G401.6 (cell line): Measurements from ENCODE around the gene USP16.

ENCODE experiments used
- FAIRE-seq: peaks from 2 replicates; lab custom pipeline; 2012; peaks lifted over from hg19 to GRCh38; lab: Jason Lieb, UNC

USP16 gene

GRCh38 chr21:29033871-29034270 lies 9.4 kb downstream of the USP16 start:
- FAIRE-seq = no peak

GRCh38 chr21:29034678-29035077 lies 10.2 kb downstream of the USP16 start:
- FAIRE-seq = no peak

GRCh38 chr21:29052224-29052623 lies 27.8 kb downstream of the USP16 start:
- no peak for FAIRE-seq

- FAIRE-seq = no peak
Observed at GRCh38 chr21:29053011-29053553, 28.6 kb downstream of the USP16 start.

- no peak for FAIRE-seq
Observed at GRCh38 chr21:29053656-29054055, 29.2 kb downstream of the USP16 start.

- peak; percentile 31 for FAIRE-seq
Observed at GRCh38 chr21:29055080-29055479, 30.6 kb downstream of the USP16 start.

- FAIRE-seq = peak; percentile 11
Observed at GRCh38 chr21:29056005-29056404, 31.5 kb downstream of the USP16 start.

- peak; percentile 21 for FAIRE-seq
Observed at GRCh38 chr21:29056538-29057050, 32.1 kb downstream of the USP16 start.

GRCh38 chr21:29064850-29065481 lies 40.5 kb downstream of the USP16 start:
- FAIRE-seq = peak; percentile 11

GRCh38 chr21:29072873-29073221 lies 48.4 kb downstream of the USP16 start:
- no peak for FAIRE-seq

- peak; percentile 97 for FAIRE-seq
Observed at GRCh38 chr21:29073222-29074006, 48.9 kb downstream of the USP16 start, which contains the start of gene CCT8. Gene CCT8, minus strand, starts transcription at chr21:29073648. Its CDS starts 58 bp downstream, at chr21:29073590.

- no peak for FAIRE-seq
Observed at GRCh38 chr21:29074007-29074376, 49.5 kb downstream of the USP16 start.

- FAIRE-seq = no peak
Observed at GRCh38 chr21:29074783-29075182, 50.3 kb downstream of the USP16 start.

- FAIRE-seq = no peak
Observed at GRCh38 chr21:29075706-29076466, 51.4 kb downstream of the USP16 start.

GRCh38 chr21:29076731-29077640 lies 52.5 kb downstream of the USP16 start:
- FAIRE-seq = peak; percentile 45

GRCh38 chr21:29077651-29078090 lies 53.2 kb downstream of the USP16 start:
- FAIRE-seq = no peak

- no peak for FAIRE-seq
Observed at GRCh38 chr21:29078869-29079767, 54.6 kb downstream of the USP16 start.

GRCh38 chr21:29080454-29080941 lies 56.0 kb downstream of the USP16 start:
- FAIRE-seq = no peak

GRCh38 chr21:29082046-29082815 lies 57.8 kb downstream of the USP16 start:
- peak; percentile 37 for FAIRE-seq
